Neural progenitor cell (in vitro differentiated cells): Measurements from ENCODE around the gene AFF3. TPM values are rescaled to one million over a fixed set of nuclear protein-coding genes. Genes with fewer than 3 reads are reported as not detected.

Source experiments
- DNase-seq: peaks from one replicate; pipeline ENCODE4 v3.0.0-alpha.2; 2016; ENCODE audit warnings: low spot score
- H2AFZ ChIP-seq: fragments of 200-600 bp; sonication (generic); replicated peaks from 2 replicates; pipeline ENCODE4 v1.6.1; 2016; ENCODE audit warnings: antibody characterized with exemption
- H3F3A ChIP-seq: fragments of 200-600 bp; sonication (generic); 2 replicates; pipeline ENCODE4 v1.6.1; 2016; ENCODE audit warnings: antibody characterized with exemption, low read depth
- H3K27ac ChIP-seq: fragments of 200-600 bp; sonication (generic); 2 replicates; pipeline ENCODE4 v1.5.1; 2016; ENCODE audit warnings: mild to moderate bottlenecking
- H3K27me3 ChIP-seq: fragments of 200-600 bp; sonication (generic); 2 replicates; pipeline ENCODE4 v1.6.1; 2016; ENCODE audit warnings: mild to moderate bottlenecking, moderate library complexity
- H3K36me3 ChIP-seq: fragments of 200-600 bp; sonication (generic); 2 replicates; pipeline ENCODE4 v1.5.1; 2016
- H3K4me1 ChIP-seq: fragments of 200-600 bp; sonication (generic); 2 replicates; pipeline ENCODE4 v1.6.1; 2016; ENCODE audit warnings: mixed run types
- H3K4me2 ChIP-seq: fragments of 200-600 bp; sonication (generic); 2 replicates; pipeline ENCODE4 v1.6.1; 2016
- H3K4me3 ChIP-seq: fragments of 200-600 bp; sonication (generic); 2 replicates; pipeline ENCODE4 v1.5.1; 2016
- H3K79me2 ChIP-seq: fragments of 200-600 bp; sonication (generic); 2 replicates; pipeline ENCODE4 v1.6.1; 2016; ENCODE audit warnings: low read depth
- H3K9ac ChIP-seq: fragments of 200-600 bp; sonication (generic); 2 replicates; pipeline ENCODE4 v1.6.1; 2016
- H3K9me3 ChIP-seq: fragments of 200-600 bp; sonication (generic); 2 replicates; pipeline ENCODE4 v1.5.1; 2016; ENCODE audit warnings: low read depth
- H4K20me1 ChIP-seq: fragments of 200-600 bp; sonication (generic); 2 replicates; pipeline ENCODE4 v1.6.1; 2016; ENCODE audit warnings: low read depth
- H3K27ac Mint-ChIP-seq: 3 replicates; pipeline ENCODE4 v1.8.0; 2021; ENCODE audit warnings: mixed read lengths
- H3K27me3 Mint-ChIP-seq: 2 replicates; pipeline ENCODE4 v1.8.0; 2022; ENCODE audit warnings: low read depth, mild to moderate bottlenecking, inconsistent platforms, moderate library complexity, mixed read lengths; ENCODE audit not compliant: insufficient read depth
- H3K36me3 Mint-ChIP-seq: 3 replicates; pipeline ENCODE4 v1.8.0; 2021; ENCODE audit warnings: mixed read lengths
- H3K4me1 Mint-ChIP-seq: 3 replicates; pipeline ENCODE4 v1.8.0; 2021; ENCODE audit warnings: mixed read lengths
- H3K4me3 Mint-ChIP-seq: 3 replicates; pipeline ENCODE4 v1.8.0; 2021; ENCODE audit warnings: mild to moderate bottlenecking, moderate library complexity, mixed read lengths
- H3K9me3 Mint-ChIP-seq: 3 replicates; pipeline ENCODE4 v1.8.0; 2020; ENCODE audit warnings: mixed read lengths
- EZH2 ChIP-seq: fragments of 200-600 bp; sonication (generic); IDR thresholded peaks from 2 replicates; pipeline ENCODE4 v1.6.1; 2017; ENCODE audit warnings: antibody characterized with exemption, mild to moderate bottlenecking, moderate library complexity
- EZH2phosphoT487 ChIP-seq: fragments of 200-600 bp; sonication (generic); IDR thresholded peaks from 2 replicates; pipeline ENCODE4 v1.6.1; 2017; ENCODE audit warnings: antibody characterized with exemption
- total RNA-seq: library from RNA; depleted of rRNA; stranded (reverse); fragments of >200 nt; gene quantifications from 2 replicates; pipeline ENCODE4 v1.2.3, GENCODE V29; 2015; ENCODE audit warnings: low replicate concordance
- TF ChIP-seq, protein P1 (sequence below): fragments of 200-600 bp; sonication (generic); IDR thresholded peaks from 2 replicates; pipeline ENCODE4 v1.5.1; 2017; ENCODE audit warnings: antibody characterized with exemption, mild to moderate bottlenecking

The AFF3 gene
- total RNA-seq, 1 donor from 2014 or later = 0.26 TPM

DNA sequence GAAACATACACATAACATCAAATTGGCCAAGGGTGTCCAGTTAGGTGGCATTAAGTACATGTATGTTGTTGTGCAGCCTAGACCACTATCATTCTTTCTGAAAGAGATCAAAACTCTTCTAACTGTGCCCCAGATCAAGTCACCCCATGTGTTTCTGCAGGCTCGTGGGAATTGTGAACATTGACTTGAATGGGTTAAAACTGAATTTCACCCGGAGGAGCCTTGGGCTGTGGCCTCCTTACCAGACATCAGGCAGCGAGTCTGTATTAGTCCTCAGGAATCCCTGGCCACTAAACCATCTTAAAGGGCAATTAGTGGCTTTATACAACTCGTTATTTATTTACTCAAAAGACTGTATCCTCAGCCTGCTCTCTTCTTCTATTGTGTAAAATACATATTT, 503.6 kb downstream of the AFF3 start:
- Mint-ChIP-seq H3K9me3 (no peaks in the 10 kb centered on the region), H3K4me3 (no peak overlapping the region), H3K36me3 (no peaks in the 10 kb centered on the region), H3K4me1 (peaks cover 11% of the 10 kb centered on the region), H3K27ac (no peak overlapping the region), H3K27me3 (peaks cover 3% of the 10 kb centered on the region)
- no peak for DNase-seq
- Histone ChIP-seq H4K20me1 (no peaks in the 10 kb centered on the region), H3K4me1 (no peaks in the 10 kb centered on the region), H3K79me2 (no peaks in the 10 kb centered on the region), H3K4me2 (no peak overlapping the region), H2AFZ (no peak overlapping the region), H3K9ac (no peak overlapping the region), H3K27me3 (no peaks in the 10 kb centered on the region), H3K36me3 (no peaks in the 10 kb centered on the region), H3K4me3 (no peak overlapping the region), H3K27ac (no peak overlapping the region), H3F3A (no peaks in the 10 kb centered on the region), H3K9me3 (no peaks in the 10 kb centered on the region)
- TF ChIP-seq, protein P1, sequence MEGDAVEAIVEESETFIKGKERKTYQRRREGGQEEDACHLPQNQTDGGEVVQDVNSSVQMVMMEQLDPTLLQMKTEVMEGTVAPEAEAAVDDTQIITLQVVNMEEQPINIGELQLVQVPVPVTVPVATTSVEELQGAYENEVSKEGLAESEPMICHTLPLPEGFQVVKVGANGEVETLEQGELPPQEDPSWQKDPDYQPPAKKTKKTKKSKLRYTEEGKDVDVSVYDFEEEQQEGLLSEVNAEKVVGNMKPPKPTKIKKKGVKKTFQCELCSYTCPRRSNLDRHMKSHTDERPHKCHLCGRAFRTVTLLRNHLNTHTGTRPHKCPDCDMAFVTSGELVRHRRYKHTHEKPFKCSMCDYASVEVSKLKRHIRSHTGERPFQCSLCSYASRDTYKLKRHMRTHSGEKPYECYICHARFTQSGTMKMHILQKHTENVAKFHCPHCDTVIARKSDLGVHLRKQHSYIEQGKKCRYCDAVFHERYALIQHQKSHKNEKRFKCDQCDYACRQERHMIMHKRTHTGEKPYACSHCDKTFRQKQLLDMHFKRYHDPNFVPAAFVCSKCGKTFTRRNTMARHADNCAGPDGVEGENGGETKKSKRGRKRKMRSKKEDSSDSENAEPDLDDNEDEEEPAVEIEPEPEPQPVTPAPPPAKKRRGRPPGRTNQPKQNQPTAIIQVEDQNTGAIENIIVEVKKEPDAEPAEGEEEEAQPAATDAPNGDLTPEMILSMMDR = no peak
- TF ChIP-seq EZH2phosphoT487 = no peak
- TF ChIP-seq EZH2 = no peak

DNA sequence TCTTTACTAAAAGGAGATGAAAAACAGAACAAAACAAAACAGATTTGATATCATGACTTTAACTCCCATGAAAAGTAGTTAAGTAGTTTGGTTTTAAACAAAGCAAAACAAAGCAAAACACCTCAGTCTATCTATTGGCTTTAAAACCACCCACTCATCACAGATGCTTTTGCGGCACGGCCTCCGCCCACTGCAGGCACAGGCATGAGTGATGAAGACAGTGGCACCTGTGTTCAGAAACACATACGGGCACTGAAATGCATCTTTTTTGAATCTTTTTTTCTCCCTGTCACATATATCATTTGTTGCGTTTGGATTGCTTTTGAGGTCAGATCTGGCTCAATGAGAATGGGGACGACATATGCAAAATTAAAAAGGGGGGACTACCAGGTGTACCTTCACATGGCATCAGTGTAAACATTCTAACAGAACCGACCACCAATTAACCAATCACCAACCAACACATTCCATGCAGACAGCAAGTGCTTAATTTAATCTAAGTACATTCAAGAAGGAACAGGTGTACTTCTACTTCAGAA, 505.2 kb downstream of the AFF3 start:
- Histone ChIP-seq H3K4me3 (no peak overlapping the region), H3K36me3 (no peaks in the 10 kb centered on the region), H3K27ac (no peak overlapping the region), H3F3A (no peaks in the 10 kb centered on the region), H3K9ac (no peak overlapping the region), H3K4me2 (no peak overlapping the region), H4K20me1 (no peaks in the 10 kb centered on the region), H2AFZ (no peak overlapping the region), H3K4me1 (no peaks in the 10 kb centered on the region), H3K79me2 (no peaks in the 10 kb centered on the region), H3K9me3 (no peaks in the 10 kb centered on the region), H3K27me3 (no peaks in the 10 kb centered on the region)
- no peak overlapping the region for H3K27ac Mint-ChIP-seq
- H3K9me3 Mint-ChIP-seq = no peaks in the 10 kb centered on the region
- H3K4me1 Mint-ChIP-seq = peaks cover 11% of the 10 kb centered on the region
- TF ChIP-seq EZH2 (no peak), EZH2phosphoT487 (no peak)
- TF ChIP-seq, protein P1 = no peak
- H3K4me3 Mint-ChIP-seq = no peak overlapping the region
- DNase-seq = no peak
- peaks cover 3% of the 10 kb centered on the region for H3K27me3 Mint-ChIP-seq
- no peaks in the 10 kb centered on the region for H3K36me3 Mint-ChIP-seq

DNA sequence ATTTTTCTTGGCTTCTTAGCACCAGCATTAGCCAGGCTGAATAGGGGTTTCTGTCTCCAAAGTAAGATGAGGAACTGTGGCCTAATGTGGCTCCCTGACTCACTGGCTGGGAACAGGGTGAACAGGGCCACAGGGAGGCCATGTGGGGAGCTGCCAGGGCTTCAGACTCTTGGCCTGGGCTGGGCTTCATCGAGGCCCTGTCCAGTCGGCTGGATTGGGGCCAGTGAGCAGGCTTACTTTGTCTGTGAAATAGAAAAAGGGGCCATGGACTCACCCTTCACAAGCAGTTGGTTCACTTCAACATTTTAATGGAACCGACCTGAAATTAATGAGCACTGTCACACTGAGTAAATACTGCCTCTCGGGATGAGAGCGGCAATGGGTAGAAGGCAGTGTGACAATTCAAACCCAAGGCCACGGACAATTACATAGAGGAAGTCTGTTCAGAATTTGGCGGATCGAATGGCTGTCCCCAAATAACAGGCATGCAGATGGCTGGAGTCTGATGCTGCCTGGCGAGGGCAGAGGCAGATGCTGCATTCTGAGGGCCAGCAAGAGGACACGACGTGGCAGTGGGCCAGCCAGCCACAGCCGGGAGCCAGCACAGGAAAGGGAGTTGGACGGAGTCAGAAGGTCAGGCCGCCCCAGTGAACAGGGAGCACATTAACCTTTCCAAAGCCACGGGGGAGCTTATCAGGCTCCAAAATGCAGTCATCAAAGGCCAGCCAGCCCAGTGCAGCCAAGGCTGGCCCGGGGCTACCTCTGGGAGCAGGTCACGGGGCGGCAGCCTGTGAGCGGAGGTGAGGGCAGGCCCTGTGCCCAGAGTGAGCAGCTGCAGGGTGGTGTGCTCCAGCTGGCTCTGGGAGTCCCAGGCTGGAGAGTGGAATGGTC, 506.0 kb downstream of the AFF3 start:
- no peak overlapping the region for H3K4me3 ChIP-seq
- no peaks in the 10 kb centered on the region for H4K20me1 ChIP-seq
- no peaks in the 10 kb centered on the region for H3K36me3 ChIP-seq
- no peaks in the 10 kb centered on the region for H3K79me2 ChIP-seq
- Mint-ChIP-seq H3K27ac (peak overlapping the region; percentile 66), H3K4me1 (peaks cover 11% of the 10 kb centered on the region), H3K9me3 (no peaks in the 10 kb centered on the region), H3K36me3 (no peaks in the 10 kb centered on the region), H3K27me3 (peaks cover 3% of the 10 kb centered on the region), H3K4me3 (peak overlapping the region; percentile 58)
- H2AFZ ChIP-seq = no peak overlapping the region
- no peak for DNase-seq
- H3K9ac ChIP-seq = no peak overlapping the region
- H3K27ac ChIP-seq = no peak overlapping the region
- H3K4me1 ChIP-seq = no peaks in the 10 kb centered on the region
- H3F3A ChIP-seq = no peaks in the 10 kb centered on the region
- no peaks in the 10 kb centered on the region for H3K9me3 ChIP-seq
- H3K27me3 ChIP-seq = no peaks in the 10 kb centered on the region
- no peak overlapping the region for H3K4me2 ChIP-seq
- no peak for TF ChIP-seq EZH2
- TF ChIP-seq, protein P1 = no peak
- TF ChIP-seq EZH2phosphoT487 = no peak
